Measurements from ENCODE around the gene VPS35L. TPM values are rescaled to one million over a fixed set of nuclear protein-coding genes. Genes with fewer than 3 reads are reported as not detected.

VPS35L gene
- total RNA-seq, 1 donor from 2014 or later = 62.8 TPM

GRCh38 chr16:19704321-19705145 is 149.0 kb downstream of the VPS35L start:
- peaks cover 5% of the 10 kb centered on the region for H3K36me3 ChIP-seq (ENCODE audit: control insufficient read depth, insufficient read depth, low read length)
- H3K4me3 ChIP-seq (ENCODE audit: low read depth, low read length) = no peak overlapping the region

GRCh38 chr16:19705146-19705501 is 149.6 kb downstream of the VPS35L start:
- Histone ChIP-seq H3K27me3 (ENCODE audit: control insufficient read depth, insufficient read depth, low read length) (no peaks in the 10 kb centered on the region), H3K36me3 (ENCODE audit: control insufficient read depth, insufficient read depth, low read length) (peaks cover 5% of the 10 kb centered on the region), H3K4me3 (ENCODE audit: low read depth, low read length) (no peak overlapping the region)
- TF ChIP-seq, protein P1, sequence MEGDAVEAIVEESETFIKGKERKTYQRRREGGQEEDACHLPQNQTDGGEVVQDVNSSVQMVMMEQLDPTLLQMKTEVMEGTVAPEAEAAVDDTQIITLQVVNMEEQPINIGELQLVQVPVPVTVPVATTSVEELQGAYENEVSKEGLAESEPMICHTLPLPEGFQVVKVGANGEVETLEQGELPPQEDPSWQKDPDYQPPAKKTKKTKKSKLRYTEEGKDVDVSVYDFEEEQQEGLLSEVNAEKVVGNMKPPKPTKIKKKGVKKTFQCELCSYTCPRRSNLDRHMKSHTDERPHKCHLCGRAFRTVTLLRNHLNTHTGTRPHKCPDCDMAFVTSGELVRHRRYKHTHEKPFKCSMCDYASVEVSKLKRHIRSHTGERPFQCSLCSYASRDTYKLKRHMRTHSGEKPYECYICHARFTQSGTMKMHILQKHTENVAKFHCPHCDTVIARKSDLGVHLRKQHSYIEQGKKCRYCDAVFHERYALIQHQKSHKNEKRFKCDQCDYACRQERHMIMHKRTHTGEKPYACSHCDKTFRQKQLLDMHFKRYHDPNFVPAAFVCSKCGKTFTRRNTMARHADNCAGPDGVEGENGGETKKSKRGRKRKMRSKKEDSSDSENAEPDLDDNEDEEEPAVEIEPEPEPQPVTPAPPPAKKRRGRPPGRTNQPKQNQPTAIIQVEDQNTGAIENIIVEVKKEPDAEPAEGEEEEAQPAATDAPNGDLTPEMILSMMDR (IDR thresholded peaks at IDR 0.05; ENCODE audit: insufficient read depth, low read length, poor library complexity, severe bottlenecking) = no peak
- DNase-seq (ENCODE audit: low read depth) = no peak

More at GRCh38 chr16:19704321-19705145, 149.0 kb downstream of the VPS35L start:
- no peak for DNase-seq (ENCODE audit: low read depth)
- no peaks in the 10 kb centered on the region for H3K27me3 ChIP-seq (ENCODE audit: control insufficient read depth, insufficient read depth, low read length)
- TF ChIP-seq, protein P1 (IDR thresholded peaks at IDR 0.05; ENCODE audit: insufficient read depth, low read length, poor library complexity, severe bottlenecking) = no peak

- no peak for DNase-seq (ENCODE audit: low read depth)
- Histone ChIP-seq H3K4me3 (ENCODE audit: low read depth, low read length) (no peak overlapping the region), H3K36me3 (ENCODE audit: control insufficient read depth, insufficient read depth, low read length) (peaks cover 5% of the 10 kb centered on the region), H3K27me3 (ENCODE audit: control insufficient read depth, insufficient read depth, low read length) (no peaks in the 10 kb centered on the region)
- TF ChIP-seq, protein P1 (IDR thresholded peaks at IDR 0.05; ENCODE audit: insufficient read depth, low read length, poor library complexity, severe bottlenecking) = no peak
Measured at GRCh38 chr16:19705843-19706242, 150.3 kb downstream of the VPS35L start.

DNA sequence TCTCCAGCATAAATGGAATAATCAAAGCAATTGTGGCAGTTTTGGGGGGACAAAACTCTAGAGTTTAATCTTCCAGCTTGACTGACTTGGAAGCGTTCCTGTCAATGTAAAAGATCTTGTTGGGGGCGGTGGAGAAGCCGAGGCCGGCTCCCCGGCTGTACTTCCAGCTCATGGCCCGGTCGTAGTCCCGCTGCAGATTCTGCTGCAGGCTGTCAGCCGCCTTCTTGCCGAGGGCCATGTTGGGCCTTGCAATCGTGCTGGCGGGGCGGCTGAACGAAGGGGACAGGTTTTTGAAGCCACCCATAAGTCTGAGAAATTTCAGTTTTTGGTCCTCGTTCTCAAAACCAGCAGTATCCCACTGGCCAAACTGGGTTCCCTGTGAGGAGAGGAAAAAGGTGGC is 151.3 kb downstream of the VPS35L start:
- Histone ChIP-seq H3K27me3 (ENCODE audit: control insufficient read depth, insufficient read depth, low read length) (no peaks in the 10 kb centered on the region), H3K36me3 (ENCODE audit: control insufficient read depth, insufficient read depth, low read length) (peaks cover 5% of the 10 kb centered on the region), H3K4me3 (ENCODE audit: low read depth, low read length) (no peak overlapping the region)
- DNase-seq (ENCODE audit: low read depth) = no peak
- TF ChIP-seq, protein P1 (IDR thresholded peaks at IDR 0.05; ENCODE audit: insufficient read depth, low read length, poor library complexity, severe bottlenecking) = no peak

GRCh38 chr16:19707569-19708295 is 152.2 kb downstream of the VPS35L start:
- TF ChIP-seq, protein P1 (IDR thresholded peaks at IDR 0.05; ENCODE audit: insufficient read depth, low read length, poor library complexity, severe bottlenecking) = no peak
- H3K36me3 ChIP-seq (ENCODE audit: control insufficient read depth, insufficient read depth, low read length) = peaks cover 3% of the 10 kb centered on the region
- no peak overlapping the region for H3K4me3 ChIP-seq (ENCODE audit: low read depth, low read length)
- H3K27me3 ChIP-seq (ENCODE audit: control insufficient read depth, insufficient read depth, low read length) = no peaks in the 10 kb centered on the region
- DNase-seq (ENCODE audit: low read depth) = no peak

Measured in kidney epithelial cell (primary cell).